Stomach (tissue), 9 donors: ENCODE measurements around the gene DHX29. TPM values are rescaled to one million over a fixed set of nuclear protein-coding genes. Genes with fewer than 3 reads are reported as not detected.

Experiments
- DNase-seq, 2 donors: peaks; one replicate each; pipeline versions ENCODE4 v3.0.0 to v3.0.0-alpha.2; 2013 to 2019
- H3K27ac ChIP-seq, 5 donors: fragments of 200-600 bp in 4 of 5; sonication (generic) in 4 of 5; one replicate each; pipeline ENCODE4 v1.5.1; 2013 to 2019; ENCODE audit warnings: mild to moderate bottlenecking in 1 of 5, moderate library complexity in 1 of 5
- H3K27me3 ChIP-seq, 3 donors: fragments of 200-600 bp; sonication (generic); one replicate each; pipeline ENCODE4 v1.5.1; 2017 to 2019; ENCODE audit warnings: mixed run types in 1 of 3
- H3K36me3 ChIP-seq, 4 donors: fragments of 200-600 bp; sonication (generic); 1 replicate in 3 of 4; 2 replicates in 1 of 4; pipeline ENCODE4 v1.5.1; 2016 to 2019
- H3K4me1 ChIP-seq, 4 donors: fragments of 200-600 bp; sonication (generic); one replicate each; pipeline ENCODE4 v1.5.1; 2016 to 2019
- H3K4me3 ChIP-seq, 4 donors: fragments of 200-600 bp; sonication (generic) in 3 of 4; one replicate each; pipeline ENCODE4 v1.5.1; 2016 to 2019; ENCODE audit warnings: mild to moderate bottlenecking in 1 of 4
- H3K9me3 ChIP-seq, 4 donors: fragments of 200-600 bp; sonication (generic); one replicate each; pipeline ENCODE4 v1.5.1; 2016 to 2019
- EP300 ChIP-seq: sonication (generic); formaldehyde crosslinking; IDR thresholded peaks from one replicate; pipeline ENCODE4 v1.6.1; 2017; ENCODE audit warnings: antibody characterized with exemption
- POLR2A ChIP-seq, 4 donors: fragments of 450-650 bp; IDR thresholded peaks; one replicate each; pipeline ENCODE4 v1.6.1; 2016; ENCODE audit warnings: antibody characterized with exemption in 4 of 4, control low read depth in 2 of 4, mild to moderate bottlenecking in 1 of 4, moderate library complexity in 1 of 4
- POLR2AphosphoS5 ChIP-seq, 3 donors: sonication (generic); formaldehyde crosslinking; IDR thresholded peaks; one replicate each; pipeline ENCODE4 v1.6.1; 2016; ENCODE audit warnings: antibody characterized with exemption in 3 of 3
- WGBS, 5 donors: extraction: QIAGEN DNeasy Blood & Tissue Kit in 3 of 5; methylation state at CpG; one replicate each; pipeline versions ENCODE4 v1.1.5 to v1.1.7; 2013 to 2018; 5-methylcytosine and 5-hydroxymethylcytosine counted together
- intact Hi-C: fragments of 100-400 bp; cut with DNase I; formaldehyde crosslinking; loops from one replicate; pipeline ENCODE4 v1.15.1; 2023; ENCODE audit warnings: low total_unique reads
- polyA plus RNA-seq, 3 donors: library from polyadenylated mRNA; stranded (reverse); fragments of 200-250 nt; gene quantifications; one replicate each; pipeline ENCODE4 v1.2.3, GENCODE V29; 2013
- total RNA-seq, 5 donors: library from RNA; depleted of rRNA; stranded (reverse); fragments of >200 nt; gene quantifications; one replicate each; pipeline versions ENCODE4 v1.1.0 to v1.2.3, GENCODE V29; 2014 to 2016
- TF ChIP-seq, protein P1 (sequence below), 7 experiments: fragments of 450-650 bp in 4 of 7; fragments of 200-600 bp in 3 of 7; sonication (generic) in 3 of 7; IDR thresholded peaks; one replicate each; pipeline ENCODE4 v1.5.1; 2016 to 2019; ENCODE audit warnings: antibody characterized with exemption in 7 of 7, control low read depth in 2 of 7, mild to moderate bottlenecking in 1 of 7
- donor health status: healthy with polysubstance abuse.
- donor health status: Bipolar disorder and iron deficiency.
- donor health status: healthy.

Gene DHX29
- total and polyA plus RNA-seq, 8 donors: 4.3 to 54.5 (median 12.1) TPM

DNA sequence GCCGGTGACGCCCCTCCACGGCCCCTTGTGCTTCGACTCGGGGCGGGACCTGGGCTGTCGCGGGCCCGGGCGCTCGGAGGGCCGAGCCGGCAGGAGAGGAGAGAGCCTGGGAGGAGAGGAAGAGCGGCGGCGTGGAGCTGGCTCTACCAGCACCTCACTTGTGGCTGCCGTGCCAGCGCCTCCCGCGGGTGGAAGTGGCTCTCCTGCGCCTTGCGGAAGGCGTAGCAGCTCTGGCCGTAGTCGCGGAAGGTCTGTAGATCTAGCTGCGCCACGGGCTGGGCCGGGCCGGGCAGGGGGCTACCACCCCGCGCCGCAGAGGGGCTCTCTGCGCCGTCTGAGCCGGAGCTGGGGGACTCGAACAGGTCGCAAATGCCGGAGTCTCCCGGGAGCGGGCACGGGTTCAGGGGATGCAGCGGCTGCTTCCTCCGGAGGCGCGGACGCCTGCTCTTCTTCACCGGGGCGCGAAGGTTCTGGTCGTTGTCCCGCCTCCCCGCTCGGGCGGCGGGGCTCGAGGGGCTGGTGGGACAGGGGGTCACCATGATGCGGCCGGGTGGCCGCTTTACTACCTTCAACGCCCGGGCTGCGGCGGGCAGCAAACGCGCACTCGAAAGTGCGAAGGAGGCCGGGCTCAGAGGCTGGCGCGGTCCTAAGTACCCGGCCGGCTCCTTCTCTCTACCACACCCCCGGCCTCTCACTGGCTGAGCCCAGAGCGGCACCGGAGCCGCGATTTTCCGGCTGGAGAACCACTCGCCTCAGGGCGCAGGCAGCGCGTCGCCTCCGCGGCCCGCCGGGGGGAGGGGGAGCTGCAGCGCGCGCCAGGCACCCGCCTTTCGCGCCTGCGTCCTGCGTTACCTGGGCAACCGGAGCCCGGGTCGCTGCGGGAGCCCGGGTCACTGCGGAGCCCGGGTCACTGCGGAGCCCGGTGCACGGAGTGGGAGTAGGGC lies 74.2 kb downstream of the DHX29 start, which contains the start of gene CCNO:
Gene CCNO, minus strand, starts transcription at position 624 of the 944 bp plus-strand sequence. Its CDS starts 85 bp downstream, at position 539.
- peak; percentile 88 to 89 for DNase-seq
- Histone ChIP-seq H3K9me3 (no peaks in the 10 kb centered on the region), H3K27ac (peak within 1 kb of the TSS; percentile 82 to 93 (median 86)), H3K27me3 (peaks cover 25 to 88% (median 66%) of the 10 kb centered on the region in 3 donors), H3K4me3 (peak within 1 kb of the TSS; percentile 54 to 78 (median 55)), H3K36me3 (no peaks in the 10 kb centered on the region), H3K4me1 (peaks cover 31 to 46% (median 43%) of the 10 kb centered on the region in 4 donors)
- TF ChIP-seq POLR2AphosphoS5 (IDR thresholded peaks at IDR 0.05): peak in 2 of 3 donors; percentile 57 to 81
- TF ChIP-seq EP300: no peak
- TF ChIP-seq, protein P1, sequence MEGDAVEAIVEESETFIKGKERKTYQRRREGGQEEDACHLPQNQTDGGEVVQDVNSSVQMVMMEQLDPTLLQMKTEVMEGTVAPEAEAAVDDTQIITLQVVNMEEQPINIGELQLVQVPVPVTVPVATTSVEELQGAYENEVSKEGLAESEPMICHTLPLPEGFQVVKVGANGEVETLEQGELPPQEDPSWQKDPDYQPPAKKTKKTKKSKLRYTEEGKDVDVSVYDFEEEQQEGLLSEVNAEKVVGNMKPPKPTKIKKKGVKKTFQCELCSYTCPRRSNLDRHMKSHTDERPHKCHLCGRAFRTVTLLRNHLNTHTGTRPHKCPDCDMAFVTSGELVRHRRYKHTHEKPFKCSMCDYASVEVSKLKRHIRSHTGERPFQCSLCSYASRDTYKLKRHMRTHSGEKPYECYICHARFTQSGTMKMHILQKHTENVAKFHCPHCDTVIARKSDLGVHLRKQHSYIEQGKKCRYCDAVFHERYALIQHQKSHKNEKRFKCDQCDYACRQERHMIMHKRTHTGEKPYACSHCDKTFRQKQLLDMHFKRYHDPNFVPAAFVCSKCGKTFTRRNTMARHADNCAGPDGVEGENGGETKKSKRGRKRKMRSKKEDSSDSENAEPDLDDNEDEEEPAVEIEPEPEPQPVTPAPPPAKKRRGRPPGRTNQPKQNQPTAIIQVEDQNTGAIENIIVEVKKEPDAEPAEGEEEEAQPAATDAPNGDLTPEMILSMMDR (IDR thresholded peaks at IDR 0.05): peak in 1 of 7 experiments; percentile 7
- no peak for TF ChIP-seq POLR2A (IDR thresholded peaks at IDR 0.05)
- 1 to 2% (median 1%) methylated on average over 42 to 106 of the region's 106 CpGs for WGBS, 5 donors
- intact Hi-C loops: loop anchor here (10.0 kb wide), 1 partner anchor 58 kb away; the partner anchor contains the start of gene CDC20B

DNA sequence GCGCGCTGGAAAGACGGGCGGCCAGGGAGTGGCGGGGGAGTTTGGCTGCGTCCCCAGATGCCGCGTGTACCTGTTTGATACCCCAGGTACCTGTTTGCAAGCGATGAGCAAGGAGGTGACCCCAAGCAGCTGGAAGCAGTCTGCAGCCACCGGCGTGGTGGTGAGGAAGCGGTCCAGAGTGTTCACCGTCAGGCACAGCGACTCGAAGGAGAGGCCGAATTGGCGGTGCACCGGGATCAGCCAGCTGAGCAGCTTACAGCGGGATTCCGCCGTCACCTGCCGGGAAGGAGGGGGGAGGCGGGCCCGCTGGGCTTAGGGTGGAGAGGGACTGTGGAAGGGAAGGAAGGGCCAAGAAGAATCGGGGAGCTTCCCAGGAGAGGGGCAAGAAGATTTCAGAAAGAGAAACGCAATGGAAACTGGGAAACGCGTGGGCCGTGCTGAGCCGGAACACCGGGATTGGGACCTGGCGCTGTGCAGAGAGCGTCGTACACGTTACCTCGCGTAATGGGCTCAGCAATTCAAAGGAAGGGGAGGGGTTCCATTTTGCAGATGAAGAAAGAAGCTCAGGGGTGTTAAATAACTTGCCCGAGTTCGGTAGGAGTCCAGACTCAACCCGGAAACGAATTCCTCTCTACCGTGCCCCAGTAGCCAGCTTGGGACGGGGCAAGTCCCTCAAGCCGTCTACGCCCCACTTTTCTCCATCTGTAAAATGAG lies 75.1 kb downstream of the DHX29 start:
- peak; percentile 54 to 59 for DNase-seq
- intact Hi-C loops: loop anchor here (10.0 kb wide), 1 partner anchor 58 kb away; the partner anchor contains the start of gene CDC20B
- TF ChIP-seq, protein P1 (IDR thresholded peaks at IDR 0.05): no peak
- TF ChIP-seq POLR2A (IDR thresholded peaks at IDR 0.05) (no peak), POLR2AphosphoS5 (IDR thresholded peaks at IDR 0.05) (peak in 2 of 3 donors; percentile 3)
- H3K9me3 ChIP-seq: no peaks in the 10 kb centered on the region
- no peaks in the 10 kb centered on the region for H3K36me3 ChIP-seq
- H3K27ac ChIP-seq: peak overlapping the region; percentile 82 to 93 (median 86)
- 1 to 2% (median 2%) methylated on average over 41 to 45 of the region's 45 CpGs for WGBS, 5 donors
- peaks cover 25 to 97% (median 73%) of the 10 kb centered on the region in 3 donors for H3K27me3 ChIP-seq
- H3K4me3 ChIP-seq: peak overlapping the region; percentile 54 to 78 (median 55)
- H3K4me1 ChIP-seq: peaks cover 36 to 52% (median 48%) of the 10 kb centered on the region in 4 donors

DNA sequence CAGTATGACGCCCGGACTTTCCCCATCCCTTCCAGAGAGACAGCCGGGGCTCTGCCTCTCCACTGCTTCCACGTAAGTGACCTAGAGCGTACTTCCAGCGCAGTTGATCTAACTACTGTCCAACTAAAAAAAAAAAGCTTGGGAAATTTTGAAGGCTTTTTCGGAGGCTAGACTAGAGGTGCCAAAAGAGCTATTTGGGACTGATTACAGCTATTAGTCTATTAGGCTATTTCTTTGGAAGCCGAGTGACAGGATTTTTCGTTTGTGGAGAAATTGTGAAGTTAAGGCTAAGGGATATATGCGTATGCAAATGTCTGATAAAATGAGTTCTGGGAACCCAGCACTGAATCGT lies 75.6 kb downstream of the DHX29 start:
- H3K4me1 ChIP-seq: peaks cover 40 to 58% (median 54%) of the 10 kb centered on the region in 4 donors
- no peaks in the 10 kb centered on the region for H3K36me3 ChIP-seq
- TF ChIP-seq POLR2AphosphoS5 (IDR thresholded peaks at IDR 0.05): no peak
- TF ChIP-seq EP300: no peak
- no peak for TF ChIP-seq POLR2A (IDR thresholded peaks at IDR 0.05)
- TF ChIP-seq, protein P1 (IDR thresholded peaks at IDR 0.05): no peak
- no peak for DNase-seq
- intact Hi-C loops: loop anchor here (10.0 kb wide), 1 partner anchor 57 kb away; the partner anchor contains the start of gene CDC20B
- no peaks in the 10 kb centered on the region for H3K9me3 ChIP-seq
- 2 to 4% (median 3%) methylated on average over 9 to 11 of the region's 11 CpGs for WGBS, 5 donors
- H3K4me3 ChIP-seq: peak overlapping the region; percentile 54 to 78 (median 55)
- peaks cover 28 to 100% (median 78%) of the 10 kb centered on the region in 3 donors for H3K27me3 ChIP-seq
- peak overlapping the region; percentile 82 to 93 (median 86) for H3K27ac ChIP-seq
